Epithelial cell of esophagus (primary cell): ENCODE data around the gene DCT.

Experiments
- DNase-seq: peaks from one replicate; pipeline ENCODE4 v3.0.0; 2010; ENCODE audit warnings: low read depth
- H3K4me3 ChIP-seq: 2 replicates; pipeline ENCODE4 v1.5.1; 2011; ENCODE audit warnings: mild to moderate bottlenecking, low read length, control low read depth
- CTCF ChIP-seq: IDR thresholded peaks from 2 replicates; pipeline ENCODE4 v1.5.1; 2011; ENCODE audit warnings: low read depth, mild to moderate bottlenecking, low read length, control low read depth, inconsistent platforms; ENCODE audit not compliant: insufficient read depth; ENCODE audit errors: missing control alignments

Gene DCT

GRCh38 chr13:94389604-94390351 lies 89.7 kb downstream of the DCT start:
- TF ChIP-seq CTCF: no peak
- no peak overlapping the region for H3K4me3 ChIP-seq
- DNase-seq: no peak

DNA sequence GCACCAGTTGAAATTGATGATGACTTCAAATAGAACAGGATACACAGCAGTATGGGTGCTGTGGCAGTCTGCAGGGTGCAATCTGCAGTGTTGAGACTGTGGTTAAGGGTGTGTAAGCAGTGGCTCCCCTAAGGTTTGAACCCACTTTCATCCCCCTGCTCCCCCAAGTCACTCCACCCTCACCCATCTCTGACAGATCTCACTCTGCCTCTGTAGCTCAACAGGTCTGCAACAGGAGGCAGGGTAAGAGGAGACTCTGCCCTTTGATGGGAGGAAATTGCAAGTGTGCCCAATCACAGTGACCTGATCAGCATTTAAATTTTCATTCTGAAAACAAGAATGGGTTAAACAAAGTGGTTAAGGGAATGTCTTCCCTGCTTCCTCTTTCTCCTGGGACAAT lies 92.4 kb downstream of the DCT start:
- no peak overlapping the region for H3K4me3 ChIP-seq
- TF ChIP-seq CTCF: no peak
- DNase-seq: no peak
